HG02678 (cell line): ENCODE results near the gene DENND2C.
A peak's percentile ranks its signal among the peaks of the same experiment; 100 is the strongest.

ENCODE experiments used
- ATAC-seq: cut with Tn5 transposase; IDR thresholded peaks from one replicate; pipeline ENCODE4 v1.9.1; 2021; ENCODE audit warnings: mild to moderate bottlenecking, moderate library complexity; ENCODE audit not compliant: unreplicated experiment

The DENND2C gene

GRCh38 chr1:114669562-114670082, at the start of gene DENND2C:
Gene DENND2C (minus strand): TSS chr1:114670049. CDS start chr1:114625984, 44,065 bp downstream.
- ATAC-seq = peak; percentile 59

GRCh38 chr1:114719424-114719787, 49.6 kb upstream of the DENND2C start:
- no peak for ATAC-seq

- ATAC-seq = no peak
Measured at GRCh38 chr1:114718661-114719423, 49.0 kb upstream of the DENND2C start.

GRCh38 chr1:114716304-114717170, 46.7 kb upstream of the DENND2C start, which contains the start of gene NRAS:
Gene NRAS (minus strand): TSS chr1:114716771. CDS start chr1:114716160, 611 bp downstream.
- ATAC-seq = peak; percentile 96

- ATAC-seq = no peak
Measured at GRCh38 chr1:114715952-114716303, 46.1 kb upstream of the DENND2C start.

GRCh38 chr1:114712977-114713376, 43.1 kb upstream of the DENND2C start:
- no peak for ATAC-seq

- no peak for ATAC-seq
Measured at GRCh38 chr1:114710360-114710759, 40.5 kb upstream of the DENND2C start.

GRCh38 chr1:114707604-114708003, 37.8 kb upstream of the DENND2C start:
- ATAC-seq = no peak

GRCh38 chr1:114703242-114703641, 33.4 kb upstream of the DENND2C start:
- peak; percentile 64 for ATAC-seq

GRCh38 chr1:114702737-114703136, 32.9 kb upstream of the DENND2C start:
- ATAC-seq = peak; percentile 60

- ATAC-seq = no peak
Measured at GRCh38 chr1:114701931-114702330, 32.1 kb upstream of the DENND2C start.

- no peak for ATAC-seq
Measured at GRCh38 chr1:114700036-114700600, 30.3 kb upstream of the DENND2C start.

- ATAC-seq = no peak
Measured at GRCh38 chr1:114696810-114697209, 27.0 kb upstream of the DENND2C start.

- no peak for ATAC-seq
Measured at GRCh38 chr1:114695430-114696058, 25.7 kb upstream of the DENND2C start, which contains the start of gene AMPD1. Gene AMPD1 (minus strand): TSS chr1:114695546. CDS start chr1:114695471, 75 bp downstream.

GRCh38 chr1:114694540-114695310, 24.9 kb upstream of the DENND2C start:
- no peak for ATAC-seq

- no peak for ATAC-seq
Measured at GRCh38 chr1:114692947-114693346, 23.1 kb upstream of the DENND2C start.

GRCh38 chr1:114691061-114691460, 21.2 kb upstream of the DENND2C start:
- no peak for ATAC-seq

GRCh38 chr1:114690148-114690547, 20.3 kb upstream of the DENND2C start:
- no peak for ATAC-seq

GRCh38 chr1:114688526-114688925, 18.7 kb upstream of the DENND2C start:
- ATAC-seq = no peak

- no peak for ATAC-seq
Measured at GRCh38 chr1:114685851-114686250, 16.0 kb upstream of the DENND2C start.
